ENCODE results near the gene MKRN2.

DNA sequence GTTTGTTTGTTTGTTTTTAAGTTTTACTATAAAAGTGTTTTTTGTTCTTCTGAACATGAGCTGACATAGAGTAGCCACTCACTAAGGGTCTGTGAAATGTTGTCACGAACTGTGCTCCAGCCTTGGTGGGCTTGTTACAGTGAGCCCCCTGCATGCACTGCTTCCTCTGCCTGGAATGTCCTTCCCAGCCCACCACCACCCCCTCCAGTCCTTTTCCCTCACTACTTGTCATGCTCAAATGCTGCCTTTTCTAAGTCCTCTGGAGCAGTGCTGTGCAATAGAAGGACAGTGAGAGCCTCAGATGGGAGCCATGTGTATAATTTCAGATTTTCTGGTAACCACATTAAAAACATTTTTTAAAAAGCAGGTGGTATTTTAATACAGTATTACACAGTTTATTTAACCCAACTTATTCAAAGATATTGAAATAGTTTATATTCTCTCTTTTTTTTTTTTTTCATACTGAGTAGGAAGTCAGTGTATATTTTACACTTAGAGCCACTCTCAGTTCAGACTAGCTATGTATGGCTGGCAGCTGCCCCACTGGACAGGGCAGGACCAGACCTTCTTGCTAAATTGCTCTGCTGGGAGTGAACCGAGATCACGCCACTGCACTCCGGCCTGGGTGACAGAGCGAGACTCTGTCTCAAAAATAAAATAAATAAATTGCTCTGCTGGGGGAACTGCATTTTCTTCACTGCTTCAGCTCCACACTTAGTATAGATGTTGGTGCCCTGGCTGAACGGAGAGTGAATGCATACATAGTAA lies 38.4 kb upstream of the MKRN2 start:
- TF ChIP-seq, protein P1, sequence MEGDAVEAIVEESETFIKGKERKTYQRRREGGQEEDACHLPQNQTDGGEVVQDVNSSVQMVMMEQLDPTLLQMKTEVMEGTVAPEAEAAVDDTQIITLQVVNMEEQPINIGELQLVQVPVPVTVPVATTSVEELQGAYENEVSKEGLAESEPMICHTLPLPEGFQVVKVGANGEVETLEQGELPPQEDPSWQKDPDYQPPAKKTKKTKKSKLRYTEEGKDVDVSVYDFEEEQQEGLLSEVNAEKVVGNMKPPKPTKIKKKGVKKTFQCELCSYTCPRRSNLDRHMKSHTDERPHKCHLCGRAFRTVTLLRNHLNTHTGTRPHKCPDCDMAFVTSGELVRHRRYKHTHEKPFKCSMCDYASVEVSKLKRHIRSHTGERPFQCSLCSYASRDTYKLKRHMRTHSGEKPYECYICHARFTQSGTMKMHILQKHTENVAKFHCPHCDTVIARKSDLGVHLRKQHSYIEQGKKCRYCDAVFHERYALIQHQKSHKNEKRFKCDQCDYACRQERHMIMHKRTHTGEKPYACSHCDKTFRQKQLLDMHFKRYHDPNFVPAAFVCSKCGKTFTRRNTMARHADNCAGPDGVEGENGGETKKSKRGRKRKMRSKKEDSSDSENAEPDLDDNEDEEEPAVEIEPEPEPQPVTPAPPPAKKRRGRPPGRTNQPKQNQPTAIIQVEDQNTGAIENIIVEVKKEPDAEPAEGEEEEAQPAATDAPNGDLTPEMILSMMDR (IDR thresholded peaks at IDR 0.05; ENCODE audit: low read depth, low read length) = no peak
- TF ChIP-seq EZH2phosphoT487 (IDR thresholded peaks at IDR 0.05; ENCODE audit: low read depth) = no peak

All from OCI-LY3 (cell line).